Measurements from ENCODE around the gene VPS4B.
"Not testable (repeated sequence)": the region's sequence is repeated elsewhere in the genome, so short reads cannot be mapped to it uniquely, and the experiment has no call there.

The VPS4B gene

DNA sequence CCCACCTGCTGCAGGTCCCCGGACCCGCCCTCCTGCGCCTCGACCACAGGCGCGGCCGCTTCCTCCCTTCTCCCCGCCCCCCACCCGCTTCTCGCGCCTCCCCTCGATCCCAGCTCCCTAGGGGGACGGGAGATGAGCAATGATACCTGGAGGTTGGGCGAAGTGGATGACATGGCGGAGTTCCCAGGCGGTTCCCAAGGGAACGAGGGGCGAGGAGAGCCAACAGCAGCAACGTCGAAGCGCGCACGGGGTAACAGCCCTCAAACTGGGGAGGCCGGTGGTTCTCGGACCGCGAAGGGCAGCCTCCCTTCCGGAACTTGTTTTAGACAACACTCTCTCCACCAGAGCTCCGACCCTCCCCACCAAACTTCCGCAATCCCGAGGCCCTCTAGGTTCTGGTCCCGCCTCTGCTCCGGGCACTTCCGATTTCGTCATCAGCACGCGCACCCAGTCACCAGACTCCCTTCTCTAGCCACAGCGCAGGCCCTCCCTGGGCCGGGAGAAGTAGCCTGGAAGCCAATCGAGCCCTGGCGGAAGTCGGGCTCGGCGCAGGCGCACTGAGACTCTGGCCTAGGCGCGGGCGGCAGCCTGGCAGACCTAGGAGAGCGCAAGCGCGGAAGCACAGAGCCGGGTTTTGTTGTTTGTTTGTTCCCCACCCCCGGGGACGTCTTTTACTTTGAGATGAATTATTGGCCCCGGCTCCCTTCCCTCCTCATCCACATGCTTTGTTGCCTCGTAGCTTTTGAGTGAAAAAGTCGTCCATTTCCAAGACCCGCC, at the start of gene VPS4B:
Gene VPS4B (minus strand): TSS at position 390 of the 777 bp plus-strand sequence. CDS start 217 bp downstream, at position 173.
- peak; percentile 98 to 99 (median 99) for DNase-seq (ENCODE audit: low read depth in 3 of 3)

DNA sequence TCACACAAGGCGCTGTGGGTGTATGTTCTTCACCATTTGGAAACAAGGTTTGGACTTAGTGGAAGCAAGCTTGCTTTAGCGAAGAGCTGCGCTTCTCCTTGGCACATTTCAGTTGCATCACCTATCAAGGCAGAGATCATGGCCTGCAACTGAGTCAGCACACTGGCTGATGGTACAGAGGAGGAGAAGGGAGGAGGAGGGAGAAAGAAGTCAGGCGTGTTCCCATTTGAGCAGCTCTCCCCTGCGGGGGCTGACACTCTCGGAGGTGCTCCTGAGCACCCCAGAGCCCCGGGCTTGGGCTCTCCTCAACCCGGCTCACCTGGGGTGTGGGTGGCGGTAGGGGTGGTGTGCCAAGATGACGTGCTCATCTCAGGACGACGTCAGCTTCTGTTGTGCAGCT, 48.5 kb upstream of the VPS4B start:
- no peak for DNase-seq (ENCODE audit: low read depth in 3 of 3)

DNA sequence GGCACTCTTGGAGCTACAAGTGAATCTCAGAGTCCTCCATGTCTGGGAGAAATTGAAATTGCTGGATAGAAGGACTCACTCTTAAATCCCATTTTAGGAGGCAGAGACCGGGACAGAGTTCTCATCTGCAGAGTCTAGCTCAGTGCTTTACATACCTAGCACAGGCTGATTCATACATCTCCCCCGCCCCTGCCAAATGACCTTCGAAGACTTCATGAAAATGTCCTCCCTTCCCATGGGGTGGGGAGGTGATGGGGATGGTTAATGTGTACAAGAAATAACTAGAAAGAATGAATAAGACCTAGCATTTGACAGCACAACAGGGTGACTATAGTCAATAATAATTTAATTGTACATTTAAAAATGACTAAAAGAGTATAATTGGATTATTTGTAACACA, 46.3 kb upstream of the VPS4B start:
- no peak for DNase-seq (ENCODE audit: low read depth in 3 of 3)

DNA sequence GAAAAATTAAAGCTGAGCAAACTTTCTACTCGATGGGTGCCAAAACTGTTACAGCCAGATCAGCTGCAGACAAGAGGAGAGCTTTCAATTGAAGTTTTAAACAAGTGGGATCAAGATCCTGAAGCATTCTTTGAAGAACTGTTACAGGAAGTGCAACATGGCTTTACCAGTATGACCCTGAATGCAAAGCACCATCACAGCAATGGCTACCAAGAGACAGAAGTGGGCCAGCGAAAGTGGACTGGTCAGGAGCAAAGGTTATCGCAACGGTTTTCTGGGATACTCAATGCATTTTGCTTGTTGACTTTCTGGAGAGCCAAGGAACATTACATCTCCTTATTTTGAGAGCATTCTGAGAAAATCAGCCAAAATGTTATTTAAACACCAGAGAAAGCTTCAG, 45.4 kb upstream of the VPS4B start:
- no peak for DNase-seq (ENCODE audit: low read depth in 3 of 3)

DNA sequence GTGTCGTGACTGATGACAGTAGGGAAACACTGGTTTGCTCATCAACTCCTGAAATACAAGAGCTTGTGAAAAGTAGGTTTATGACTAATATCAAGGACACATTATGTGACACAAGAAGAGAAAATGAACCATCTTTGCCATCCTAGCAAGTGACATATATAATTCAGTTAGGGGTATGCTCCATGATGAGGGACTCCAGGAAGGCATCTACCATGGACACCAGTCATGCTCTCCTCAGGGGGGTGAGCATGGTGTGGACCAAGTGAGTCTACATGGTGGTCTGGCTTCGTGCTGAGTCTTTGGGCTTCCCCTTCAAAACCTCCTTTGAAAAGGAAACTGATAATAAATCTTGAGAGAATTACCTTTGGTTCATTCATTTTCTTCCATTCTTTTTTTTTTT, 42.8 kb upstream of the VPS4B start:
- DNase-seq (ENCODE audit: low read depth in 3 of 3) = no peak

DNA sequence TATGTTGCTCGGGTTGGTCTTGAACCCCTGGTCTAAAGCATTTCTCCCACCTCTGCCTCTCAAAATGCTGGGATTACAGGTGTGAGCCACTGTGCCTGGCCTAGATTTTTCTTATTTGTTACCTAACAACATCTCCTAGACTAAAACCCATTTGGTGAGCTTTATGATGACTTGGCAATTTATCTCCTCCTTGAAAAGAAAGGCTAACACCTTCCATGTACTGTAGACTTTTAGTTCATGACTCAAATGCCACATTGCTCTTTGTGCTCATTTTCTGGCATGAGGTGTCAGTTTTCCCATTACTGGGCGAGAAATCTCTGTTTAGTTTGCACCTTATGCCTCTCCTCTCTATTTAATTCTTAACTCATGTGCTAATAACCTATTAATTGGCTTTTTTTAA, 42.2 kb upstream of the VPS4B start:
- no peak for DNase-seq (ENCODE audit: low read depth in 3 of 3)

DNA sequence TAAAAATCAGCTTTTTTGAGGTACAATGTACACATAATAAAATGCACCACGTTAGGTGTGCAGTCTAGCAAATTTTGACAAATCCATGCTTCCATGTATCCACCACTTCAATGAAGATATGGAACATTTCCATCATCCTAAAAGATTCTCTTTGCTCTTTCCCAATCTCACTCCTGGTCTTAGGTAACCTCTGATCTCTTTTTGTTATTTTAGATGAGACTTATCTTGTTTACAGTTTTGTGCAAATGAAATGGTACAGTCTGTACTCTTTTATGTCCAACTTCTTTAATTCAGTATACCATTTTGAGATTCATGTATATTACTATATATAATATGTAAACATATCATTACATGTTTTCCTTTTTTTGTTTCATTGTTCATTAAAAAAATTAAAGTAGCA, 38.1 kb upstream of the VPS4B start:
- no peak for DNase-seq (ENCODE audit: low read depth in 3 of 3)

DNA sequence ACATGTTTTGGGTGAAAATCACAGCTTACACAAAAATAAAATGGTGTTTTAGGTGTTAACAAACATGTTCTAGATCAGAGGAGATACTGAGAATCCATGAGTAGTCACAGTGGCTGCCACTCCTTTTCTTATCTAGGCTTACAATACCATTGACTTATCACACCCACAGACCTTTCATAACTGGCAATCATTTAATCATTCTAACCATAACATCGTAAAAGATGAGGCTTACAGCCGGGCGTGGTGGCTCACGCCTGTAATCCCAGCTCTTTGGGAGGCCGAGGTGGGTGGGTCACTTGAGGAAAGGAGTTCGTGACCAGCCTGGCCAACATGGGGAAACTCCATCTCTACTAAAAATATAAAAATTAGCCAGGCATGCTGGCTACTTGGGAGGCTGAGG, 35.7 kb upstream of the VPS4B start:
- DNase-seq (ENCODE audit: low read depth in 3 of 3) = no peak

DNA sequence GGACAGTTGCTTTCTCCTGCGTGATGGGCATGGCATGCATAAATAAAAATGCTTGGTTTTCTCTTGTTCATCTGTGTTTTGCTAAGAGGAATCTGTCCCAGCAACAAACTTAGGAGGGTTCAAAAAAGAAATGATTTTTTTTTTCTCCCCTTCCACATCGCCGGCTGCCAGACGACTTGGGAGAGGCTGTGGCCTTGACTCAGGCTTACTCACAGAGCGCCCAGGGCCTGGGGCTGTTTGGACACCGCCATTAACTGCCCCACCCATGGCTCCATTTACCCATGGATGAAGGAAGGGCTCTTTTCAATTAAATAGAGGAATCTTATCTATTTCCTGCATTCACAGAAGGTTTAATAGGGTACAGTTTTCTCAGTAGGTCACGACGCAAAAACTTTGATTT, 32.2 kb upstream of the VPS4B start:
- no peak for DNase-seq (ENCODE audit: low read depth in 3 of 3)

DNA sequence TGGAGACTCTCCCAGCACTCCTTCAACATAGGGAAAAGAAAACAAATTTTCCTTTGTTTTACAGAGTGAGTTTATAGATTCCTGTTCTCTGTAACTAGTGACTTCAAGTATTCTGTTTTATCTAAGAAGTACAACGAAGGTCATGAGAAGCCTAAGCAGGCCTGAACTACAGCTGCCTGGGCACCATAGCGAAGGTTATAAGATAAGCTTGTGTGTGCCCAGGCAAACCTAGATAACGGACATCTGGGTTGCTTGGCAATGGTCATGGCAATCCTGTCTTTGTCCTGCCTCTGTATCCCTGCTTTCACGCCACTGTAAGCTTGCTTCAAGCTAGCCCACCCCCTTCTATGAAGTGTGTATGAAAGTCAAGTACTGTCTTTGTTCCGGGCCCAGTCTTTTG, 30.5 kb upstream of the VPS4B start:
- not testable (repeated sequence) for DNase-seq (ENCODE audit: low read depth in 3 of 3)

DNA sequence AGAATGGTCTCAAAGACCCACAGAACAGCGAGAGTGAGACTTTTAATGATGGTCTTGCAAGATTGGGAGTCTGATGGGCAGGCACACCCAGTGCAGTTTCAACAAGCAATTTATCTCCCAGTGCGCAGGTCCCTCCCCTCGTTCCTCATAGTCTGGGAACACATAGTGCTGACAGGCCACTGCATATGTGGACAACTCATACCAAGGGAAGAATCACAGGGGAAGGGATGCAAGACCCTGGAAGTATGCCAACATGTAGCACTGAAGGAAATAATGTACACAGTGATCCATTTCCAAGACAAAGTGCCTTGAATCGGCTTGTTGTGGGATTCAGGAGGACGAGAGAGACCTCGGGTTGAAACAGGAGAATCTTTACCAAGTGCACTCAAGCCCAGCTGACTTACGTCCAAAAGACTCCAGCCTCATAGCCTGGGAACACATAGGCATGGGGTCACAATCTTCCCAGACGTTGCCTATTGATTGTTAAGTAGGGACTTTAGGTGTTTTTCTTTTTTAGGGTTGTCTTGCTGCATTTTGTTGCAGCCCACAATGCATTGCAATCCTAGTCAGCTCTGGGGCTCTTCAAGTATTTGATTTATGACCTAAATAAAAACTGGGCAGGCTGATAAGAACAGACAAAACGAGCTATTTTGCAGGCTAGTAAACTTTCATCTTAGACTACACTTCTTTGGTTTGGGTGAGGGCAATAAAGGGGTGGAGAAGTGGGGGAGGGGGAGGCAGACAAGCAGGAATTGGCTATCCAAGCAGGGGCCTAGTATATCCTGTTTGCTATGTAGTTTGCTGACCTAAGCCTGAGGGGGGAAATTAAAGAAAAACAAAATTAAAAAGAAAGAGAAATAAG, 29.8 kb upstream of the VPS4B start:
- DNase-seq (ENCODE audit: low read depth in 3 of 3) = no peak

DNA sequence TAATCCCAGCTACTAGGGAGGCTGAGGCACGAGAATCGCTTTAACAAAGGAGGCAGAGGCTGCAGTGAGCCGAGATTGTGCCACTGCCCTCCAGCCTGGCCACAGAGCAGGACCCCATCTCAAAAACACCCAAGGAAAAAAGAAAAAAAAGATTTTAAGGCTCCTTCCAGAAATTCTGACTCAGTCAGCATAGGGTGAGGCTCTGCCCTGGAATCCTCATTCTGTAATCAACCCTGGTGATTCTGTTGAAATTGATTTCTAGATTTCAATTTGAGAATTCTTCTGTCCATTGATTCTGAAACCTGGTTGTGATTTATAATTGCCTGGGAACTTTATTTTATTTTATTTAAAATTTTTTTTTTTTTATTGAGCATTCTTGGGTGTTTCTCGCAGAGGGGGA, 27.1 kb upstream of the VPS4B start:
- no peak for DNase-seq (ENCODE audit: low read depth in 3 of 3)

DNA sequence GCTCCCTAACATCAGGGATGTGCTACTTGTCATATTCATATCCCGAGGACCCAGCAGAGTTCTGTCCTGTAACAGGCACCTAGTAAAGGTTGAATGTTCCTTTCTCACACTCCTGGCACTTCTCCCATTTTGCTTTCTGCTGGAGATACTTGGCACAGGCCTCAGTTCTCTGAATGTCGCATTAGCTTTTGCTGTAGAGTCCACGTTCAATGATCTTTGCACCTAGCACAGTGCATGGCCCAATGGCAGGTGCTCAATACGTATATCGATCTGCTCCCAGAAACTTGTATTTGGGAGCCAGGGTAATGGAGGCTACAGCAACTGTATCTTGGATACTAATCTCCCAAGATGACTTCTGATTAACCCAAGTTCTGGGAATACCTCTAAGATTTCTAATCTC, 24.8 kb upstream of the VPS4B start:
- no peak for DNase-seq (ENCODE audit: low read depth in 3 of 3)

DNA sequence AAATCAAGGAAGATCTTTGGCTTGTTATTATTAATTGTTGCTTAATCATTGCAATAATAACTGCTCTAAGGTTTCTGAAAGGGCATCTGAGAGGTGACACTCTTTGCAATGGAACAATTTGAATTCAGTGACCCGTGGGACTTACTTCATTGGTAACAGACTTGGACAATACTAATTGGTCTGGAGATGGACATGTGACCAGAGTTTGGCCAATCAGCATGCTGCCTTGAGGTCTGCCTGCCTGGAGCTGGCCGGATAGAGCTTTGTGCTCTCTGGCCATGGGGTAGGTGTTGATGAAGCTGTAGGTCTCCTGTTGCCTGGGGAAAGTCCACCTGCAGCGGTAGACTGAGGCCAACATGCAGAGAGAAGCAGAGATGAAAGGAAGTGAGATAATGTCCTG, 24.0 kb upstream of the VPS4B start:
- DNase-seq (ENCODE audit: low read depth in 3 of 3) = no peak

DNA sequence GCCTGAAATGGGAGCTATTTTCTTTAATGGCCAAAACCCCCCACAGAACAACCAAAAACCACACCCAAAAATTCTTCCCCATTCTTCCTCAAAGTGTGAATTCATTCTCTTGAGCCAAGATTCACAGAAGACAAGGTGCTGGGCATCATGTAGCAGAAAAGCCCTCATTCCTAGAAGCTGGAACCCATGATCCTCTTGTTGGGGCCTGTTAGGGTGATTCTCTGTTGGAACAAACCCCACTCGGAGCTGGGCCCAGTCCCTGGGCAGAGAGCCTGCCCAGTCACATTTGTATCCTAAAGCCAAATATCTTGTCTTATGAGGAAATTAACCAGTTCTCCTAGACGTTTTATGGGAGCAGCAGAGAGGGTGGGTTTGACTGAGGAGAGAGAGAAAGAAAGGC, 22.8 kb upstream of the VPS4B start:
- no peak for DNase-seq (ENCODE audit: low read depth in 3 of 3)

DNA sequence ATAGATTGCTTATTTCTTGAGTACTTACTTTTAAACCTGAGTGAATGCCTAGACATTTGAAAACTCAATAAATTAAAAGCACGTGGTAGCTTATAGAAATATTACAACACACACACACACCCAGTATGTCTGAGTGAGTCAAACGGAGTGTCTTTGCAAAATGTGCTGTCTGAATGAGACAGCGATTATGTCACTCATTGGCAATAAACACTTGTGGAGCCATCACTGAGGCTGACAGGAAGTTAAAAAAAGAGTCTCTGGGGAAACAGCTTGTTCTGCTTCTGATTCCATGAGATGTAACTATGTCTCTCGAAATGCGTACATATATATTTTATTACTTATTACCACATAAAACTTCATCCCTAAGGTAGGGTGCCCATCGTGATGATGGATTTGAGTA, 22.3 kb upstream of the VPS4B start:
- no peak for DNase-seq (ENCODE audit: low read depth in 3 of 3)

DNA sequence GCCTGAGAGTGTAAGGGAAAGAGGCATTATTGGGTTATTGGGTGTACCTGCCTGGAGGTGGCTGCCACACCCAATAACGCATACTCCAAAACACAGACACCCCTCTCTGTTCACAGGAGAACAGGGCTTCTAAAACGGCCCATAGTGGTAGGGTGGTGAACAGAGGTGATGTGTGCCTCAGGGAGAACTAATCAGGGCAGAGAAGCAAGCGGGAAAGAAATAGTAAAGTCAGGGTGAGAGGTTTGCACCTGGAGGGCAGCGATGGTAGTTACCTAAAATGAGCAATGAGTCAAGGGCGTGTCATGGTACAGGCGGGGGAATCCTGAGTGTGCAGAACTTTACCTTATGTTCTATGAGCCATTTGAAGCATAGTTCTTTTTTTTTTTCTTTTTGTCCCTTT, 21.6 kb upstream of the VPS4B start:
- DNase-seq (ENCODE audit: low read depth in 3 of 3) = no peak

DNA sequence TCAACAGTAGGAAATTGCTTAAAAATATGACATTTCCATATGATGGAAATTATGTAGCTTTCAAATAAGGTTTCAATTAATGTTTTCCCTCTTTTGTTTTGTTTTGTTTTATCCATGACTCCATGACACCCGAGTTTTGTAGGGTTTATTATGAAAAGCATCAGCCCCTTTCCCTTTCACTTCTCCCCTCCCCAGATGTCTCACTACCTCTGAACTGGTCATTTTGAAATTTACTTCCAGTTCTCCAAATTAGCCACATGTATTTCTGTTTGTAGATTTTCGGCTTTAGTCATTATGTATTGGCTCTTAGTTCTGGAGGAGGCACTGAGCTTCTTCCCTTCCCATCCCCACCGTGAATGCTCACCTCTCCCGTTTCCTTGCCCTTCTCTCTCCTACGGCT, 18.6 kb upstream of the VPS4B start:
- DNase-seq (ENCODE audit: low read depth in 3 of 3) = no peak

DNA sequence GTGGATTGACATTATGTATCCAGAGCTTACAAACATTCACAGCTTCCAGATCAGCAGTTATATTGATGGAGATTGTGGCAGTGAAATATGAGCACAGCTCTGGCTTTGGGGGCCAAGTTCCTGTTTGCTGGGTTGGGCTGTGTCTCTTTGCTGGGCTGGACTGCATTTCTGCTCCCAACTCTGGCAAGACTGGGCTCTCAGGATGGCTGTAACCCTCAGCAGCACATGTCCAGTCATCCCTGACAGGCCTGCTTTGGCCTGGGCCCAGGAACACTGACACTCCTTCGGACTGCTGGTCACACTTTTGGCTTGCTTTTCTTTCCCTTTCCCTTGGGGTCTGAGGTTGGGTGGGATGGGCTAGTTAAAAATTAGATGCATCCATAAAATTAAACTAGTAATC, 17.9 kb upstream of the VPS4B start:
- no peak for DNase-seq (ENCODE audit: low read depth in 3 of 3)

DNA sequence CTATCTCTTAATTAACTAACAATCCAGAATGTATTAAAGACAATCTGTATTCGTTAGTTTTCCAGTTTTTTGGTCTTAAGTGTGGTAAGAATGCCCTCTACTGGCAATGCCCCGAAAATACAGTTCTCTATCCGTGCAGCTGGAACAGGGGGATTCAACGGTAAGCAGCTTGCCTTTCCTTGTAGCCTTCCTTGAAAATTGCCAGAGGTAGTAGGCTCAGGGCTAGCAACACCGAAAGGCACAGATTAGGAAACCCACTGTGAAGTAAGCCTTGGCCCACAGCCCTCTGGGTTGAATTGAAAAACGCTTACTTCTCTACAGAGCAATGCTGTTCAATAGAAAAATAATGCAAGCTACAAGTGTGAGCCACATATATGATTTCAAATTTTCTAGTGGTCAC, 17.1 kb upstream of the VPS4B start:
- peak in 2 of 3 experiments; percentile 14 to 24 for DNase-seq (ENCODE audit: low read depth in 3 of 3)

DNA sequence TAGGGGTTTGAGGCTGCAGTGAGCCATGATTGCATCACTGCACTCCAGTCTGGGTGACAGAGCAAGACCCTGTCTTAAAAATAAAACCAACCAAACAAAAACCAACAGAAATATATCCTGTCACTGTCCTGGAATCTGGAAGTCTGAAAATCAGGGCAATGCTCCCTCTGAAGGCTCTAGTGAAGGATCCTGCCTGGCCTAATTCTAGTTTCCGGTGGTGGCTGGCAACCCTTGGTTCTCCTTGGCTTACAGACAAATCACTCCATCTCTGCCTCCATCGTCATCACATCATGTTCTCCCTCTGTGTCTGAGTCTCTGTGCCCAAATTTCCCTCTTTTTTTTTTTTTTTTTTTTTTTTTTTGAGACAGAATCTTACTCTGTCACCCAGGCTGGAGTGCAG, 15.9 kb upstream of the VPS4B start:
- no peak for DNase-seq (ENCODE audit: low read depth in 3 of 3)

DNA sequence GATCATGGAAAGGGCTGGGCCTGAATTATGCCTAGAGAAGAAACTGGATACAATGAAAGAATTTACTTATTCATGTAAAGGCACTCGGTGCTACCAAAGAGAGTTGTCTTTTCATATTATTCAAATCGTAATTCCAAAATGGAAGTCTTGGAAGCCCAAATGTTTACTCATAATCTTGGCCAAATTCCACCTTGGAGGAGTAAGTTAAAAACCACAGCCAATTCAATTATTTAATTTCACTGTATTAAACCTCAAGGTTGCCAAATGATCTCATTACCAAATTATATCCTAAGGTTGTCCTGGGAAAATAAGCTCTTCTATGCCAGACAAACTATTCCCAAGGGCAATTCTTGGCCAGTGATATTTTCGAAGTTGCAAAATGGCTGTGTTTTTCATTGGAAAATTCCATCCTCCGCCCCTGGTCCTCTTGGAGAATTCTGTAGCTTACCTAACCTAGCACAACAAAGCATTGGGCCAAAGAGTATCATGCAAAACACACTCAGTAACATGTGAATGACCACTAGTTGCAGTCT, 11.1 kb upstream of the VPS4B start:
- DNase-seq (ENCODE audit: low read depth in 3 of 3) = no peak

DNA sequence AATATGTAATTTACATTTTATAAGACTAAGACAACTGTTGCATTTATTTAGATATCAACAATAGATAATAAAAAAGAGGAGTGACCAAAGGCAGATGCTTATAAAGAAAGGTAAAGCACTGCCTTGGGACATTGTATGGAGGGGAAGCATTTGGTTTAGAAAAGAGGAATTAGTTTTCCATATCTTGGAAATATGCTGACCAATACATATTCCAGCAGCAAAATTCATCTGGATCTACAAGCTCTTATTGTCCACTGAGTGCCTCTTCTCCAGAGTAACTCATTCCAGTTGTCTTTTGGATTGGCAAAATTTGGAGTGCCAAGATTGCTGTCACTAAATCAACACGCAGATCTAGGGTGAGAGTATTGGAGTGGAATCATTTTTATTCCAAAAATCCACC, 8.9 kb upstream of the VPS4B start:
- no peak for DNase-seq (ENCODE audit: low read depth in 3 of 3)

Data from stimulated activated CD4-positive, alpha-beta T cell treated with anti-CD3 and anti-CD28 coated beads, TNF-alpha, amount 100 ng/mL, for 24 hours (primary cell).